Activated T-cell treated with anti-CD3 and anti-CD28 coated beads, Interleukin-2, amount 50 U/mL, for 48 hours (primary cell): Measurements from ENCODE around the gene ACTR5.
"Not testable (repeated sequence)": the region's sequence is repeated elsewhere in the genome, so short reads cannot be mapped to it uniquely, and the experiment has no call there.

Experiments
- DNase-seq, 2 experiments: peaks; one replicate each; pipeline ENCODE4 v3.0.0-alpha.2; 2020

The ACTR5 gene

DNA sequence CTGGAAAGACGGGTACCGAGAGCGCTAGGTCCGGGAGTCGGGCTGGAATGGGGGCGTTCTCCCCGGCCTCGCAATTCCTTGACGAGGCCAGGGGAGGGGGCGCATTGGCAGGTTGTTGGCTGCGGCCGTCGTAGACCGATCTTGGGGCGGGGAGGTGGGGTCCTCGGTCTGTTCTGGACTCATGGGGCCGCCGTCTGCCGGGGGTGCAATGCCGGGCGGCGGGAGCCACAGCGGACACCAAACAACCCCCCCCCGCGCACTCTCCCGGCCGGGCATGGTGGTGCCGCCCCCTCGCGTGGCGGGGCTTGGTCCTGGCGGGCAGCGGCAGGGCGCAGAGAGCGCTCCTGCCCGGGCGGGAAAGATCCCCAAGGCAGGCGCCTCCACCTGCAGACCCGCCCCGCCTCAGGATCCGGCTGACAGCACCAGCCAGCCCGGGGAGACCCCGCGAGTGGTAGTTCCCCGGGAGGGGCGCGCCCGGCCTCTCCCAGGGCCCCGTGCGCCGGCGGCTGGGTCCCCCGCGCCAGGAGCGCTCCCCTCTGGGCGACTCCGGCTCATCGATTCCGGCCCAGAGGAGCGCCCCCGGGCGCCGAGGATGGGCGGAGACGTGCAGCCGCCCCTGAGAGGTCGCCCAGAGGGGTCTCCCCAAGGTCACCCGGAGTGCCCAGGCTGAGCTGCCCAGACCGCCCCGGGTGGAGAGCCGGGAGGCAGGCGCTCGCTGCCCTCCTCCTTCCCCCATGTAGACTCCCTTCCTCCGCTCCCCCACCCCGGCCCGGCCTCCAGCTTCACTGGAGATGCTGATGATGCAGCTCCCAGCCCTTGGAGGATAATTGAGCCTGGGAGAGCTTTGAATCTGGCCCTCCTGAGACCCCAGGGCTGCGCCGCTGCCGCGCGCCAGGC lies 57.9 kb downstream of the ACTR5 start:
- peak; percentile 58 to 68 for DNase-seq

DNA sequence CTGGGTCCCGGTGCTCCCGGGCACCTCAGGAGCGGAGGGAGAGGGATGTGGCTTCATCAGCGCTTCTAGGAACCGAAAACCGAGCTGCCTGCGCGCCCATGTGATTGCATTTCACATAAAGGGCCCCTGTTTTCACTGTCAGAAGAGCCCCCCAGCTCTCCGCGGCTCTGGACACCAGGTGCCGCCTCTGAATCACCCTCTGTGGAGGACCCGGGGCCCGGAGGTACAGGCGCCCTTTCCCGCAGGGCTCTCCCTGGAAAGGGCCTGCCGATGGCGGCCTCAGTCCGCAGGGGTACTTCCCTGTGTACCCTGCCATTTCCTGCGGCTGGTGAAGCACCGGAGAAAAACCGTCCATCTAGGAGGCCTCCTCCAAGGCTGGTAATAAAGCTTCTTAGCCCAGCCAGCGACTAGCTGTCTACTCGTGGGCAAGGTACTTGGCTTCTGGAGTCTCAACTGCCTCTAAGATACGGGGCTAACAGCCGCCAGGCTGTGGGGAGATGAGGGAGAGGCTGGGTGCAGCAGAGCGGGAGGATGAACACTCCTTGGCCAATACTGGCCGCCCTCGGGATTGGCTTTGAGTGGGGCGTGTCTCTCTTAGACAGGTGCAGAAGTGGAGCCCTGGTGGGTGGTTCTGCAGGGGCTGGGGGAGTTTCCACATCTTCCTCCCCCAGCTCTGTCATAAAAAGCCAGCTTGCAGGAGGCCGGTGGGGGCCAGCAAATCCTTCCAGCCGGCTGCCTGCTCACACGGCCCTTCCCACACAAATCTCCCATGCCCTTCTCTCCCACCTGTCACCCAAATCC lies 58.8 kb downstream of the ACTR5 start:
- peak; percentile 52 to 55 for DNase-seq

DNA sequence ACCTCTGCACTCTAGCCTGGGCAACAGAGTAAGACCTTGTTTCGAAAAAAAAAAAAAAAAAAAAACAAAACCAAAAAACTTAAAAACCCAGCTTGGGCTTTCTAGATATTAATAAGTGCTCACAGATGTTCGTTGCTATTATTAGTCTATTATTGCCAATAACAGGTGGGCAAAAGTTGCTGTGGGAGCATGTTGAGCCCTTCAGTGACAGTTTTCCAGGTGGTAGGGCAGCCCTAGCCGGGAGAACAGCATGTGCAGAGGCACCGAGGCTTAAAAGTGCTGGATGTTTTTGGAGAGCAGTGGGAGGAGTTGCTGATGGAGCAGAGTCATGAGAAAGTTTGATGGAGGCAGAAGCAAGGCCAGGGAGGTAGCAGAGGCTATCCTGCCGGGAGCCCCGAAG lies 61.7 kb downstream of the ACTR5 start:
- no peak for DNase-seq

DNA sequence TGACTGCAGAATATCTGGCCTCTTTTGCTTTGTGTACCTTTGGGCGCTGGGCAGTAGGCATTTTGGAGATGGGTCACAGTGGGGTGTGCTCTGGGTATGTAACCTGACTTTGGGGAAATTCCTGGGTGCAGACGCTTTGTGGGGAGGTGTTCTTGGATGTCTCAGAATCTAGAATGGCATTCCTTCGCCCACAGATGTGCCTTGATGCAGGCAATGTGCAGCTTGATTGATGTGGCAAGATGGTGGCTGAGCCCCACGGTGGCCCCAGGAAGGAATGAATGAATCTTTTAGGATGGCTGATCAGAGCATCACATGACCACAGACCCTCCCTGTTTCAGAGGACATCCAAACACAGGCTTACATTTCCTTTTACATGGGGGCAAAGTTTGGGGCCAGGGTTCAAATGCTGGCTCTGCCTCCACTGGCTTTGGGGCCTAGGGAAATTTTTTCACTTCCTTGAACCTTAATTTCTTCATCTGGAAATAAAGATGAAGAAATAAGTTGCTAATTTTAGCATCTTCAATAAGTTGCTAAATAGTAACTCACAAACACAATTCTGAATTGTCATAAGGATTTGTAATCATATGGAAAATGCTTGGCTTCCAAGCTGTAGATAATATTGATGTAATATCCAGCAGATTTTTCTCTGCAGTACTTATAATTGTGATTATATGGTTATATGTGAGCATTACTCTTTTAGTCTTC lies 62.8 kb downstream of the ACTR5 start:
- no peak for DNase-seq

DNA sequence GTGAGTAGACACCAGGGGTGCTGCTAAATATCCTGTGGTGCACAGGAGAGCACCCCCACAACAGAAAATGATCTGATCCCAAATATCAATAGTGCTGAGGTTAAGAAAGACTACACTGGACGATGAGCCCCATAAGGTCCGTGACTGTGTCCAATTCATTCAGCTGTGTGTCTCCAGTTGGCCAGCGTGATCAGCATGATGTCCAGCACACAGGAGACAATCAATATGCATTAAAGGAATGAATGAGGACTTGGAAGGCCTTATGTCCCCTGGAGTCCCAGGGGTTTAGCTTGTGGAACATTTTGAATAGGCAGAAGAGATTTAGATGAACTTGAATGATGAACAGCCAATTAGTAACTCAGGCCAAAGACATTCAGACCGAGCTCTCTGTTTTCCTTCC lies 63.5 kb downstream of the ACTR5 start:
- no peak for DNase-seq

DNA sequence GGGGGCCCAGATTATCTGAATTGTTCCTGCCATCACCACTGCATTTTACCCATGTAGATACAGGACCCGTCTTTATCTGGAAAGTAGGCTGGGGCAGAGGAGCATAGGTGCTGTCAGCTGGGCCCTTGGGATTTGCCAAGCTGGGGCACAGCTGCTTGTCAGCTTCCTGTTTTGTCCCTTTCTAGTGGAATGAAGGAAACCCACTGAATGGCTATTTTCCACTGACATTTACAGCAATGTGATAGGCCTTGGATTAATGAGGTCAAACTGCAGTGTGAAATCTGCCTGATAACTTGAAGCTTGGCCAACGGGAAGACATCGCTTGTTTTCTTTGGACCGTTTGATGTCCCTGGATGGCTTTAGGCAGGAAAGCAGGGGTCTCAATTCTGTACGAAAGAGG lies 63.9 kb downstream of the ACTR5 start:
- no peak for DNase-seq

DNA sequence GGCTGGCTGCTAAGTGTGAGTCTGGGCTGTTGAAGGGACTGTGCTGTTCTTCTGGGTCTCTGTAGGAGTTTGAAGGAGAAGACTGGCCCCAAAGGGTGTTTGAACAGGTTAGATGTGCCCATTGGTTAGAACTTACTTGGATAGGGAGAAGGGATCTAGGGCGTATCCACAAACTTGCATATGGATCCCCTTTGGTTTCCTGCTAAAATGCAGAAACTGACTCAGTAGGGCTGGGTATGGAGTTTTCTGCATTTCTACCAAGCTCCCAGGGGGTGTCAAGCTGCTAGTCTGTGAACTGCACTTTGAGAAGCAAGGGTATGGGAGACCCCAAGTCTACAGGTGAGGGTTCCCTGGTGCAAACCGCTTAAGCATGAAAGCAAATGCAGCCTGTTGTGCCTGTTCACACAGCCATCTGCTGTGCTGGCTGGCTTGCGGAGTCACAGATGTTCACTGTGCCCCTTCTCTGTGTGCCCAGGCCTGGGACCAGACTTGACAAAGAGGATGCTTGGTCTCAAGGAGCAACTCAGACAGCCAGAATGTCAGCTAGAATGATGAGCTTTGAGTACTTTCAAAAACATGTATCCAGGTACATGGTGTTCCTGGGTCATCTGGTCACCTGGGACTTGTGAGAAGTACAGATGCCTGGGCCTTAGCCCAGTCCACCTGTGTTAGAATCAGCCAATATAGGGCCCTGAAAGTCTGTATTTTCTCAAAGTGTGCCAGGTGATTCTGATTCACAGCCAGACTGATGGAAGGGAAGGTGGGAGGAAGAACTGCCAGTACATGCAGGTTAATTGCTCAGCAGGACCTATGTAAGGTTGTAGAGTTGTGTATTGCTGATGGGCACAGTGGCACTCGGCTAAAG lies 64.7 kb downstream of the ACTR5 start:
- DNase-seq, result no peak

DNA sequence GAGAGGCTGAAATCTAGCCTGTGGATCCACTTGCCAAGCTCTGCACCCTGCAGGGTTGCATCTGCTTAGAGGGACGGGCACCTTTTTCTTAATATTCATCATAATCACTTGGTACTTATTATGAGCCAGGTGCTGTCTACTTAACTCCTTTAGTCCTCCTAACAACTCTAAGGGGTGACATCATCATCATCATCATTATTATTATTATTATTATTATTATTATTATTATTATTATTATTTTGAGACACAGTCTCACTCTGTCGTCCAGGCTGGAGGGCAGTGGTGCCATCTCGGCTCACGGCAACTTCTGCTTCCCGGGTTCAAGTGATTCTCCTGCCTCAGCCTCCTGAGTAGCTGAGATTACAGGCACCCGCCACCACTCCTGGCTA lies 65.3 kb downstream of the ACTR5 start:
- not testable (repeated sequence) for DNase-seq

DNA sequence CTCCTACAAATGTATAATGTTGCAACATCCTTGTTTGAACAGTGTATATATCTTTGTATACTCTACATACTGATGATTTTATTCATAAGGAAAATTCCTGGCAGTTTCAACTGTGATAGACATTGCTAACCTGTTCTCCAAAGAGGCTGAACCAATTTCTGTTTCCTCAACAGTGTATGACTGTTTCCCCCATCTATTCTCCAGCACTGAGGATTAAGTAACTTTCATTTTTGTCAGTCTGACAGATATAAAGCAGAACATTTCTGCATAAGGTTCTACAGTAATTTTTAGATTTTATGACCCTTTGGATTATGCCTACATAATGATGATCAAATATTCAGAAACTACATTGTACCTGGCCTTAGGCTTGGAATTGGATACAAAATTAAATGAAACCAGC lies 67.2 kb downstream of the ACTR5 start:
- DNase-seq, result no peak

DNA sequence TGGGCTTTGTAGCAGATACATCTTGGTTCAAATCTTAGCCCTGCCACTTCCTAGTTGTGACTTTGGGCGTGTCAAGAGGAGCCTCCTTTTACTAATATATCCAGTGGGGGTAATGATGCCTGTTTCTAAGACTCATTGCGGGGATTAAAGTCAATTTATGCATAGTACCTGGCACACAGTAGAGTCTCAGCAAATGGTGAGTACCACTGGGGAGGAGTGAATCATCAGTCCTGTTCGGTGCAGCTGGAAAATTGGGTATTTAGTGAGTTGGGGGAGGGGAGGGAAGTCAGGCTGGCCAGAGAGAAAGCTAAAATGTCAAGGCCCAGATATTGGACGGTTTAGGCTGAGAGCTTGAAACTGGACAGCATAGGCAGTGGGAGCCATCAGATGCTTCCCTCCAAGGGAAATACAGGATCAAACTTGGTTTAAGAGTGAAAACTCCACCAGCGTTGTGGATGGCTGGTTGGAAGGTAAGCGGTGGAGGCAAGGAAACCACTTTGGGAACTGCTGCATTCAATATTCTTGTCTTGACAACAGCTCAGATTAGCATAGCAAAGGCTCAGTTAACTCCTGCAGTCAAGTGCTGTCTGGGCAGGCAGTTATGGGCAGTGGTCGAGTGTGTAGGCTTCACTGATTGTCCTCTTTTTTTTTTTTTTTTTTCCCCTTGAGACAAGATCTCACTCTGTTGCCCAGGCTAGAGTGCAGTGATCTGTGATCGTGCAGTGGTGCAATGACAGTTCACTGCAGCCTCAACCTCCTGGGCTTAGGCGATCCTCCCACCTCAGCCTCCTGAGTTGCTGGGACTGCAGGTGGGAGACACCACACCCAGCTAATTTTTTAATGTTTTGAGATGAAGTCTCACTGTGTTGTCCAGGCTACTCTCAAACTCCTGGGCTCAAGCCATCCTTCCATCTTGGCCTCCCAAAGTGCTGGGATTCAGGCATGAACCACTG lies 70.1 kb downstream of the ACTR5 start:
- DNase-seq, result no peak
